Body of pancreas (tissue), 4 donors: ENCODE data around the gene ST6GALNAC6.

ENCODE experiments used
- POLR2A ChIP-seq, 3 donors: fragments of 450-650 bp; IDR thresholded peaks; one replicate each; pipeline ENCODE4 v1.6.1; 2016; ENCODE audit warnings: antibody characterized with exemption in 3 of 3, mild to moderate bottlenecking in 2 of 3
- TF ChIP-seq, protein P1 (sequence below), 7 experiments: fragments of 450-650 bp in 4 of 7; fragments of 200-600 bp in 3 of 7; sonication (generic) in 3 of 7; IDR thresholded peaks; one replicate each; pipeline ENCODE4 v1.5.1; 2016 to 2019; ENCODE audit warnings: antibody characterized with exemption in 7 of 7

DNA sequence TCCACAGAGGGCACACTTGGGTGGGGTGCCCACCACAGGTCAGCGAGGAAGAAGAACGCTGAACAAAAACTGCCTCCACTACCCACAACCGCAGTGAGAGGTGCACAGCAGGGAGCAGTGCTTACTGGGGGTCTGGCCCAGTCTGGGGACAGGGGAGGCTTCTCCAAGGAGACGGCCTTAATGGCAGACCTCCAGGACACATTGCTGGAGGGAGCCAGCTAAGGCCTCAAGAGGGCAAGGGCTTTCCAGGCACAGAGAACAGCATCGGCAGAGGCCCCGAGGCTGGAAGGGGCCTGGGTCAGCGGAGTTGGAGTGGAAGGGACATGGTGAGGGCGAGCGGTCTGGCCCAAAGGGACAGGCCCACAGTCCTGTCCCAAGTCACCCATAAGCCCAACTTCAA is 46.5 kb upstream of the ST6GALNAC6 start:
- TF ChIP-seq, protein P1, sequence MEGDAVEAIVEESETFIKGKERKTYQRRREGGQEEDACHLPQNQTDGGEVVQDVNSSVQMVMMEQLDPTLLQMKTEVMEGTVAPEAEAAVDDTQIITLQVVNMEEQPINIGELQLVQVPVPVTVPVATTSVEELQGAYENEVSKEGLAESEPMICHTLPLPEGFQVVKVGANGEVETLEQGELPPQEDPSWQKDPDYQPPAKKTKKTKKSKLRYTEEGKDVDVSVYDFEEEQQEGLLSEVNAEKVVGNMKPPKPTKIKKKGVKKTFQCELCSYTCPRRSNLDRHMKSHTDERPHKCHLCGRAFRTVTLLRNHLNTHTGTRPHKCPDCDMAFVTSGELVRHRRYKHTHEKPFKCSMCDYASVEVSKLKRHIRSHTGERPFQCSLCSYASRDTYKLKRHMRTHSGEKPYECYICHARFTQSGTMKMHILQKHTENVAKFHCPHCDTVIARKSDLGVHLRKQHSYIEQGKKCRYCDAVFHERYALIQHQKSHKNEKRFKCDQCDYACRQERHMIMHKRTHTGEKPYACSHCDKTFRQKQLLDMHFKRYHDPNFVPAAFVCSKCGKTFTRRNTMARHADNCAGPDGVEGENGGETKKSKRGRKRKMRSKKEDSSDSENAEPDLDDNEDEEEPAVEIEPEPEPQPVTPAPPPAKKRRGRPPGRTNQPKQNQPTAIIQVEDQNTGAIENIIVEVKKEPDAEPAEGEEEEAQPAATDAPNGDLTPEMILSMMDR (IDR thresholded peaks at IDR 0.05), result no peak
- no peak for TF ChIP-seq POLR2A (IDR thresholded peaks at IDR 0.05)
